Measurements from ENCODE around the gene CDK11B. TPM values are rescaled to one million over a fixed set of nuclear protein-coding genes. Genes with fewer than 3 reads are reported as not detected.

Gene CDK11B
- total RNA-seq, 2 donors from 2014 or later: 31.8 to 33.6 TPM

DNA sequence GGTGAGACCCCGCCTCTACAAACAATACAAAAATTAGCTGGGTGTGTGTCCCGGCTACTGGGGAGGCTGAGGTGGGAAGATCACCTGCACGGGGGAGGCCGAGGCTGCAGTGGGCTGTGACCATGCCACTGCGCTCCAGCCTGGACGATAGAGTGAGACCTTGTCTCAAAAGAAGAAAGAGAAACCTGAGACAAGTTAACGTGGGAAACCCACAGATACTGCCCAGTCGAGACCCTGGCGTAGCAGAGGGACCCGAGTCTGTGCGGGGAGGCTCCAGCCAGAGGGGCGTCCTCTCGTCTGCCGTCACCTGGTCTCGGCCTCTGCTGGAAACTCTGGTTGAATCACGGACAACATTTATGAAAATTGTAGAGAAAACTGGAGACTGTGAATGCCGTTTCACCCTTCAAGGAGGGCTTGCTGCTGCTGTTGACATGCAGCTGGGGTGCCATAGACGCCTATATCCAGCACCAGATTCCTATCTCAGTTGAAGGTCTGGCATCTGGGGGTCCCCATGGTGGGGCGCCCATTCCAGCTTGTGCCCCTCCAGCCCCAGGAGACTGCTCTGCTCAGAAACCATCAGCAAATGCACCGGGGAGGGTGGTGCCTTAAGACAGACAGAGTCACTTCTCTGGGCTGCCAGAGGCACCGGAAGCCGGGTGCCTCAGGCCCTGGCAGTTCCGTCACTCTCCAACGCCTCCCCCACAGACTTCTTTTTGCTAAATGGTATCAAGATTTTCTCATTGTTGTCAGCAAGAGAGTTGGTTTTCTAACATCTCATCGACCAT is 13.6 kb upstream of the CDK11B start:
- Histone ChIP-seq H3K4me3 (ENCODE audit: low read length) (no peak overlapping the region), H3K9me3 (ENCODE audit: control insufficient read depth, low read length) (no peaks in the 10 kb centered on the region), H3K27ac (ENCODE audit: low read depth, low read length) (no peak overlapping the region), H3K4me1 (ENCODE audit: control insufficient read depth, insufficient read depth, low read length) (no peaks in the 10 kb centered on the region), H3K9ac (ENCODE audit: extremely low read depth, low read length, poor library complexity, severe bottlenecking) (no peak overlapping the region), H3K36me3 (ENCODE audit: control insufficient read depth, insufficient read depth, low read length) (peaks cover 34% of the 10 kb centered on the region), H3K27me3 (ENCODE audit: control insufficient read depth, insufficient read depth, low read length, poor library complexity, severe bottlenecking) (no peaks in the 10 kb centered on the region)
- DNase-seq: no peak
- TF ChIP-seq, protein P1, sequence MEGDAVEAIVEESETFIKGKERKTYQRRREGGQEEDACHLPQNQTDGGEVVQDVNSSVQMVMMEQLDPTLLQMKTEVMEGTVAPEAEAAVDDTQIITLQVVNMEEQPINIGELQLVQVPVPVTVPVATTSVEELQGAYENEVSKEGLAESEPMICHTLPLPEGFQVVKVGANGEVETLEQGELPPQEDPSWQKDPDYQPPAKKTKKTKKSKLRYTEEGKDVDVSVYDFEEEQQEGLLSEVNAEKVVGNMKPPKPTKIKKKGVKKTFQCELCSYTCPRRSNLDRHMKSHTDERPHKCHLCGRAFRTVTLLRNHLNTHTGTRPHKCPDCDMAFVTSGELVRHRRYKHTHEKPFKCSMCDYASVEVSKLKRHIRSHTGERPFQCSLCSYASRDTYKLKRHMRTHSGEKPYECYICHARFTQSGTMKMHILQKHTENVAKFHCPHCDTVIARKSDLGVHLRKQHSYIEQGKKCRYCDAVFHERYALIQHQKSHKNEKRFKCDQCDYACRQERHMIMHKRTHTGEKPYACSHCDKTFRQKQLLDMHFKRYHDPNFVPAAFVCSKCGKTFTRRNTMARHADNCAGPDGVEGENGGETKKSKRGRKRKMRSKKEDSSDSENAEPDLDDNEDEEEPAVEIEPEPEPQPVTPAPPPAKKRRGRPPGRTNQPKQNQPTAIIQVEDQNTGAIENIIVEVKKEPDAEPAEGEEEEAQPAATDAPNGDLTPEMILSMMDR (conservative IDR thresholded peaks at IDR 0.05): no peak
- Mint-ChIP-seq H3K27ac (no peak overlapping the region), H3K4me3 (no peak overlapping the region), H3K9me3 (no peaks in the 10 kb centered on the region), H3K36me3 (ENCODE audit: low read depth) (peaks cover 40% of the 10 kb centered on the region), H3K4me1 (no peaks in the 10 kb centered on the region), H3K27me3 (ENCODE audit: insufficient read depth) (no peaks in the 10 kb centered on the region)
- WGBS, 2 experiments (ENCODE audit: insufficient coverage in 1 of 2, insufficient read length in 1 of 2): 95 to 96% methylated on average over 23 to 25 of the region's 25 CpGs

DNA sequence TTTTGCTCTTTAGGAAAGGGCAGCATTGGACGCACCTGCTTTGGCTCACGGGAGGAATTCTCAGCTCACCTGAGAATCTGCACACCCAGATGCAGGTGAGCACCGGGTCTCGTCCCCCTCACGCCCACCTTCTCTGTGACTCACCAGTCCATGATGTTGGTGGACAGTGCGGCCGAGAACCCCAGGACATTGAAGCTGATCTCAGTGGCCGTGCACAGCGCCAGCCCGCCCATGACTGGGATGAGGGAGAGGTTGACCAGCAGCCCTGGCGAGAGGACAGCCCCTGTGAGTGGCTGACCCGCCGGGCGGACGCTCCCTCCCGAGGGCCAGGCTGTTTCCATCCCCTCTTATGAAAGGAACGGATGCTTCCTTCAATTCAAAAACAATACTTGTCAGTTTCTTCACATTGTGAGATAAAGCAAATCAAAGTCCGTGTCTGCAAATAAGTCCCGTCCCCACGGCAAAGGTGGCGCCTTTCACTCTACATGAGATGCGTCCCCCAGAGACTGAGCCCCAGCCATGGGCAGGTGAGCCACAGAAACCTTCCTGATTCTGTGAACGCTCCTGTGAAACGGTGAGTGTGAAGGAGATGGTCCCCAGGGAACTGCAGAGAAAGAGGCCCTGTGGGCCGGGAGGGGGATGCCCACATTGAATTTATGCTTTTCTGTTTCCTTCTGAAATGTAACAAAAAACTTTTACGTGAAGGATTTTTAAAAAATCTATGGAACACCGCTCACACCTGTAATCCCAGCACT is 12.7 kb upstream of the CDK11B start:
- no peak overlapping the region for H3K4me3 ChIP-seq (ENCODE audit: low read length)
- H3K4me1 ChIP-seq (ENCODE audit: control insufficient read depth, insufficient read depth, low read length): no peaks in the 10 kb centered on the region
- H3K27ac Mint-ChIP-seq: no peak overlapping the region
- no peak overlapping the region for H3K27ac ChIP-seq (ENCODE audit: low read depth, low read length)
- peaks cover 35% of the 10 kb centered on the region for H3K36me3 ChIP-seq (ENCODE audit: control insufficient read depth, insufficient read depth, low read length)
- H3K36me3 Mint-ChIP-seq (ENCODE audit: low read depth): peaks cover 40% of the 10 kb centered on the region
- no peak for DNase-seq
- H3K9me3 Mint-ChIP-seq: no peaks in the 10 kb centered on the region
- no peaks in the 10 kb centered on the region for H3K27me3 Mint-ChIP-seq (ENCODE audit: insufficient read depth)
- TF ChIP-seq, protein P1 (conservative IDR thresholded peaks at IDR 0.05): no peak
- WGBS, 2 experiments (ENCODE audit: insufficient coverage in 1 of 2, insufficient read length in 1 of 2): 94 to 96% methylated on average over 18 to 27 of the region's 27 CpGs
- no peak overlapping the region for H3K4me3 Mint-ChIP-seq
- H3K9ac ChIP-seq (ENCODE audit: extremely low read depth, low read length, poor library complexity, severe bottlenecking): no peak overlapping the region
- H3K4me1 Mint-ChIP-seq: no peaks in the 10 kb centered on the region
- no peaks in the 10 kb centered on the region for H3K9me3 ChIP-seq (ENCODE audit: control insufficient read depth, low read length)
- no peaks in the 10 kb centered on the region for H3K27me3 ChIP-seq (ENCODE audit: control insufficient read depth, insufficient read depth, low read length, poor library complexity, severe bottlenecking)

DNA sequence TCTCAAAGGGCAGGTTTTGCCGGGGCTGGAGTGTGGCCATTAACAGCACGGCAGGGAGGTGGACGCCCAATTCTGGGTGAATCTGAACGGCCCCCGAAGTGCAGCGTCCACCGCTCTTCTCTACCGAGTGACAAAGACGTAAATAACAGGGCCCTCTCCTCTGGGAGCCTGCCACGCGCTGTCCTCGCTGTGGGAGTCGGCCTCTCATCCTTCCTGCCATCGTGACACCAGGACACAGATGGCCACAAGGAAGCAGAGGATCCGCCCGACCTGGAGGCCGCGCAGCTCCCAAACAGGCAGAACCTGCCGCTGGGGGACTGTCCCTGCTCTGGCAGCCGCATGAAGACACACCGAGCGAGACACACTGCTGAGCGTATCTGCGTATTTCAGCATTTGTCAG is 12.1 kb upstream of the CDK11B start:
- H3K9me3 Mint-ChIP-seq: no peaks in the 10 kb centered on the region

More for the DNA sequence above, 12.1 kb upstream of the CDK11B start:
- H3K36me3 ChIP-seq (ENCODE audit: control insufficient read depth, insufficient read depth, low read length): peaks cover 42% of the 10 kb centered on the region
- WGBS, 2 experiments (ENCODE audit: insufficient coverage in 1 of 2, insufficient read length in 1 of 2): 95 to 97% methylated on average over 21 to 24 of the region's 24 CpGs
- H3K9me3 ChIP-seq (ENCODE audit: control insufficient read depth, low read length): no peaks in the 10 kb centered on the region
- H3K4me3 ChIP-seq (ENCODE audit: low read length): no peak overlapping the region
- no peak for DNase-seq
- Mint-ChIP-seq H3K4me1 (no peaks in the 10 kb centered on the region), H3K27ac (no peak overlapping the region), H3K36me3 (ENCODE audit: low read depth) (peaks cover 47% of the 10 kb centered on the region), H3K27me3 (ENCODE audit: insufficient read depth) (no peaks in the 10 kb centered on the region), H3K4me3 (no peak overlapping the region)
- H3K27me3 ChIP-seq (ENCODE audit: control insufficient read depth, insufficient read depth, low read length, poor library complexity, severe bottlenecking): no peaks in the 10 kb centered on the region
- TF ChIP-seq, protein P1 (conservative IDR thresholded peaks at IDR 0.05): no peak
- H3K4me1 ChIP-seq (ENCODE audit: control insufficient read depth, insufficient read depth, low read length): no peaks in the 10 kb centered on the region
- no peak overlapping the region for H3K27ac ChIP-seq (ENCODE audit: low read depth, low read length)
- H3K9ac ChIP-seq (ENCODE audit: extremely low read depth, low read length, poor library complexity, severe bottlenecking): no peak overlapping the region

All from endodermal cell (in vitro differentiated cells).